OCI-LY3 (cell line): ENCODE measurements around the gene SLC2A13.

Experiments
- EZH2phosphoT487 ChIP-seq: fragments of 200-600 bp; shearing (Covaris generic); IDR thresholded peaks from 2 replicates; pipeline ENCODE4 v1.6.1; 2018; ENCODE audit warnings: antibody characterized with exemption, mixed run types, low read depth
- TF ChIP-seq, protein P1 (sequence below): fragments of 200-600, 300-600 bp; sonication (generic); IDR thresholded peaks from 2 replicates; pipeline ENCODE4 v1.5.1; 2014; ENCODE audit warnings: antibody characterized with exemption, low read length, low read depth

DNA sequence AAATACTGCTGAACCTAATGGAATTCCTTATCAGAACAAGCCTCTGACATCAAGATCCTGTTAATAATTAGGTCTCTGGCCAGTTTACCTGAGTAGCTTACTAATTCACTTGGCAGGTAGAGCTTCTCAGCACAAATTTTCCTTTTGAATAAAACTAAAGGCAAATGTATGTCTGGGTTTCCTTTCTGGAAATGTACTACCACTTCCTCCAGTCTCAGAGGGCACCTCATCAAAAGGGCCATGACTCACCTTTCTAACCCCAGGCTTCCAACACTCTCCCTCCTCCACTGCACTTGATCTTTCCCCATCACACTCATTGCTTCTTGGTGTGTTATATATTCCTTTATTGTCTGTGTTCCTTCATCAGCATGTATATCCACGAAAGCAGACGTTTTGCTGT lies 90.5 kb downstream of the SLC2A13 start:
- TF ChIP-seq, protein P1, sequence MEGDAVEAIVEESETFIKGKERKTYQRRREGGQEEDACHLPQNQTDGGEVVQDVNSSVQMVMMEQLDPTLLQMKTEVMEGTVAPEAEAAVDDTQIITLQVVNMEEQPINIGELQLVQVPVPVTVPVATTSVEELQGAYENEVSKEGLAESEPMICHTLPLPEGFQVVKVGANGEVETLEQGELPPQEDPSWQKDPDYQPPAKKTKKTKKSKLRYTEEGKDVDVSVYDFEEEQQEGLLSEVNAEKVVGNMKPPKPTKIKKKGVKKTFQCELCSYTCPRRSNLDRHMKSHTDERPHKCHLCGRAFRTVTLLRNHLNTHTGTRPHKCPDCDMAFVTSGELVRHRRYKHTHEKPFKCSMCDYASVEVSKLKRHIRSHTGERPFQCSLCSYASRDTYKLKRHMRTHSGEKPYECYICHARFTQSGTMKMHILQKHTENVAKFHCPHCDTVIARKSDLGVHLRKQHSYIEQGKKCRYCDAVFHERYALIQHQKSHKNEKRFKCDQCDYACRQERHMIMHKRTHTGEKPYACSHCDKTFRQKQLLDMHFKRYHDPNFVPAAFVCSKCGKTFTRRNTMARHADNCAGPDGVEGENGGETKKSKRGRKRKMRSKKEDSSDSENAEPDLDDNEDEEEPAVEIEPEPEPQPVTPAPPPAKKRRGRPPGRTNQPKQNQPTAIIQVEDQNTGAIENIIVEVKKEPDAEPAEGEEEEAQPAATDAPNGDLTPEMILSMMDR = no peak
- TF ChIP-seq EZH2phosphoT487 = no peak
